NCI-H146 (cell line): ENCODE results near the gene WBP1.

ENCODE experiments used
- DNase-seq: peaks from one replicate; lab custom pipeline; 2025; lab: John Stamatoyannopoulos, UW

WBP1 gene

GRCh38 chr2:74458132-74458937, at the start of gene WBP1:
WBP1 (plus strand) TSS chr2:74458438; CDS start chr2:74458603, 165 bp downstream.
- peak; percentile 100 for DNase-seq

GRCh38 chr2:74413001-74413698, 45.1 kb upstream of the WBP1 start:
- DNase-seq: no peak

GRCh38 chr2:74414441-74414840, 43.8 kb upstream of the WBP1 start:
- no peak for DNase-seq

DNA sequence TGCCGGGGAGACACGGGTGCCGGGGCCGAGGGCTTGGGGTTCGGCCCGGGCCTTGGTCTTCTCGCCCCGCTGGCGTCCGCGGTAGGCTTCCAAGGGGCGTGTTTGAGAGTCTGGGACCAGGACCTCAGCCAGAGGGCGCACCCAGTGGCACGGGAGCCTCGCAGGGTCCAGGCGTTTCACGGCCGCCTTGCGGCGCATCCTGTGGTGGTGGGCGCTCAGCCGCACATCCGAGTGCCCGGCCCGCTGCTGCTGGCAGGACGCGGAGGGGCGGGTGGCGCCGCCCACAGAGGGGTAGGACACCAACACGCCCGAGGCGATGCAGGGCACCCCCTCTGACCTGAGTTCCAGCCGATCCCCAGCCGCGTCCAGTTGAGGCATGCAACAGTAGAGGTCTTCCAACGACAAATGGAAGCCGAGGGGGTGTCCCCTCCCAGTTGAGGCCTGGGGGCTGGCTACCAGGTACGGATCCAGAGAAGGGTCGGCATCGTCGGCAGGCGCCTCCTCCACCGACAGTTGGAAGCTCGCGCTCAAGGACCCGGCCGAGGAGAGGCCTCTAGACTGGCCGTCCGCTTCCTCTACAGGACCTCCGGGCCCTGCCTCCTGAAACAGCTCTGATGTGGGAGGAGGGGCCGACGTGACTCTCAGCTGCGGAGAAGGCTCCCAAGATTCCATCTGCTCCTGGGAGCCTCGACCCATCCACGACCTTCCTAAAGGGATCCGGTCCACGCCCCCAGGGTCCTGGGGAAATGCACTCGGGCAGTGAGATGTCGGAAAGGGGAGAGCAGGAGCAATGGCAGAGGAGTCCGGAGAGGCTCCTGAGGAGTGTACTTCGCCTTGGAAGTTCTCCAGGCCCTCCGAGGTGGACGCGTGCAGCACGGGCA, 43.1 kb upstream of the WBP1 start:
- no peak for DNase-seq

- DNase-seq: no peak
These were observed 42.4 kb upstream of the WBP1 start for GRCh38 chr2:74415762-74416395.

GRCh38 chr2:74416778-74417177, 41.5 kb upstream of the WBP1 start:
- no peak for DNase-seq

DNA sequence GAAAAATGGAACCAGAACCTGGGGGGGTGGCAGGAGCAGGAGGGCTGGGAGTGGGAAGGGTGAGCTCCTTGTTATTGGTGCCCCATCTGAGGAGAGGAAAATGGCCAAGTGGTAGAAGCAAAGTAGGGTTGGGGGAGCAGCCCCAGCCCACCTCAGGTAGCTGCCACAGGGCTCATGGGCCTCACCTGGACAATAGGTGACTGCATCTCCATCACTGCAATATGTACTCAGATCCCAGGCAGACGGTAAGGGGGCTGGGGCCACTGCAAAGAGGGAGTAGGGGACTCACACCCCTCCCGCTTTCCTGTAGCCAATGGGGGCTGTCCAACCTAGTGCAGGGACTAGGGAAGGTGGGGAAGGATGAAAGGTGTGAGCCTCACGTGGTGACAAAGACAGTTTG, 41.0 kb upstream of the WBP1 start:
- DNase-seq: no peak

DNA sequence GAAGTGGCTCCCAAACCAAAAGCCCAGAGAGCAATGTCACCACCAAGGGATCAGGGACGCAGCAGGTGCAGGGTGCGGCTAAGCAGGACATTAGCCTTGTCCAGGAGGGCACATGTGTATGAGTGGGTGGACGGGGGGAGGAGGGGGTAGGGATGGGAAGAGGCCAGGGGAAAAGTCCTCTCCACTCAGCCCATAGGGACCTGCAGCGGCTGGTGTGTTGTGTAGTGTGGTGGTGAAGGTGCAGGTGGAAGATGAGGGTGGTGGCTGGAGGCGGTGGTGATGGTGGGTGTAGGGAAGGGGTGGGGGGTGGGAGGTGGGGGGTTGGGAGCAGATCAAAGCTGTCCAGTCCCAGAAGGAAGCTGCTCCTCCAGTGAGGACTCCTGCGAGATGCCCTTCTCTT, 40.5 kb upstream of the WBP1 start:
- DNase-seq: no peak

DNA sequence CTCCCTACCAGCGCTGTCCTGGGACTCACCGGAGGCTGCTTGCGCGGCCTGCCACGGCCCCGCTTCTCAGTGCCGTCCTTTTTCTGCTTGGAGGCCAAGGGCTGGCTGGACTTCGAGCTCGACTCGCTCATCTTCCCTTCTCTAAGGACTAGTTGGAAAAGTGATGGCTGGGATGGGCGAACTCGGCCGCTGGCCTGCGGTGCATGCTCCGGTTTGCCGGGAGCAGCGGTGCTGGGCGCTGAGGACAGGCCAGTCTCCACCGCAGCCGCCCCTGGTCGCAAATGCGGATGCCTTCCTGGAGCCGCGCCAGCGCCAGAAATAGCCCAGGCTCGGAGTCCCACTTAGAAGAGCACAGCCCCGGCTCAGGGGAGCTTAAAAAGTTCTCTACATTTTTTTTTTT, 39.9 kb upstream of the WBP1 start:
- no peak for DNase-seq

DNA sequence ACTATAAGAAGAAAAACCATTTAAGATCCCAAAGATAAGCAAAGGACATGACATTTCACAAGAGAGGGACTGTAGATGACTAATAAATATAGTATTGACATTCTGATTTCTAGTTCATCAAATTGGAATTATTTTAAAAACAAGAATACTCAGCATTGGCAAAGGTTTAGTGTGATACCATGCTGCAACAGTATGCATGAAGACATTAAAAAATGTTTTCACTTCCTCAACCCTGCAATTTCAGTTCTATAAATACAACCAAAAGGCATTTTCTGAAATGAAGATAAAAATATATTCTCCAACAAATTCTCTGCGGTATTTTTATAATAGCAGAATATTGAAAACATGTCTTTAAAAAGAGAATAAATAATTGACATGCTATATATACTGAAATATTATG, 38.9 kb upstream of the WBP1 start:
- DNase-seq: no peak

- DNase-seq: no peak
These were observed 38.2 kb upstream of the WBP1 start for GRCh38 chr2:74420006-74420405.

- DNase-seq: peak; percentile 18
These were observed 37.7 kb upstream of the WBP1 start for GRCh38 chr2:74420443-74421103.

- DNase-seq: peak; percentile 96
These were observed 36.9 kb upstream of the WBP1 start, which contains the start of the genes C2orf81 and WDR54 for GRCh38 chr2:74421221-74421870. C2orf81 (minus strand) TSS chr2:74421619; CDS start chr2:74421560, 59 bp downstream. WDR54 (plus strand) TSS chr2:74421730; CDS start chr2:74422154, 424 bp downstream.

DNA sequence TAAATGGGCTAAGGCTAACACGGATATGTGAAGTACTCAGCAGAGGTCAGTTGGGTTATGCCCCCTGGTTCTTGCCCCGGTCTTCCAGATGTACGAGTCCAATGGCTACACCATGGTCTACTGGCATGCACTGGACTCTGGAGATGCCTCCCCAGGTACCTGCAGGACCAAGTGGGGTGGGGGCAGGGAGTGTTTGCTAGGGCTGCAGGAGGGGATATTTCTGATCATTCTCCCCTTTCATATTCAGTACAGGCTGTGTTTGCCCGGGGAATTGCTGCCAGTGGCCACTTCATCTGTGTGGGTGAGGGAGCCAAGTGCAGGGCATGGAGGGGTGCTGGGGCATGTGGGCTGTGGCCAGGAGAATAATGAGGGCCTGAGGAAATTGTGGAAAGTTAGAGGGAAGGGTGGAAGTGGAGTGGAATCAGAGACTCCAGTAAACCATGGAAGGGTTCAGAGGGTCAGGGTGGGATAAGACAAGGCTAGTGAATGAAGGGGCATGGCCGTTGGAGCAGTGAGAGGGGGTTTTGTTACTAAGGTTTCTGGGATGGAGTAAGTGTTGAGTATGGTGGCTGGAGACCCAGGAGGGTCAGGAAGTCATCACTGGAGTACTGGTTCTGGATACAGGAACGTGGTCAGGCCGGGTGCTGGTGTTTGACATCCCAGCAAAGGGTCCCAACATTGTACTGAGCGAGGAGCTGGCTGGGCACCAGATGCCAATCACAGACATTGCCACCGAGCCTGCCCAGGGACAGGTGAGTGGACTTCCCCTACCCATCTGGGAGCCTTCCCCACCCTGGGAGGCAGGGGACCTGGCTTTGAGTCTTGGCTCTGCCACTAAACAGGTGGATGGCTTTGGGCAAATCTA, 34.8 kb upstream of the WBP1 start:
- DNase-seq: no peak

DNA sequence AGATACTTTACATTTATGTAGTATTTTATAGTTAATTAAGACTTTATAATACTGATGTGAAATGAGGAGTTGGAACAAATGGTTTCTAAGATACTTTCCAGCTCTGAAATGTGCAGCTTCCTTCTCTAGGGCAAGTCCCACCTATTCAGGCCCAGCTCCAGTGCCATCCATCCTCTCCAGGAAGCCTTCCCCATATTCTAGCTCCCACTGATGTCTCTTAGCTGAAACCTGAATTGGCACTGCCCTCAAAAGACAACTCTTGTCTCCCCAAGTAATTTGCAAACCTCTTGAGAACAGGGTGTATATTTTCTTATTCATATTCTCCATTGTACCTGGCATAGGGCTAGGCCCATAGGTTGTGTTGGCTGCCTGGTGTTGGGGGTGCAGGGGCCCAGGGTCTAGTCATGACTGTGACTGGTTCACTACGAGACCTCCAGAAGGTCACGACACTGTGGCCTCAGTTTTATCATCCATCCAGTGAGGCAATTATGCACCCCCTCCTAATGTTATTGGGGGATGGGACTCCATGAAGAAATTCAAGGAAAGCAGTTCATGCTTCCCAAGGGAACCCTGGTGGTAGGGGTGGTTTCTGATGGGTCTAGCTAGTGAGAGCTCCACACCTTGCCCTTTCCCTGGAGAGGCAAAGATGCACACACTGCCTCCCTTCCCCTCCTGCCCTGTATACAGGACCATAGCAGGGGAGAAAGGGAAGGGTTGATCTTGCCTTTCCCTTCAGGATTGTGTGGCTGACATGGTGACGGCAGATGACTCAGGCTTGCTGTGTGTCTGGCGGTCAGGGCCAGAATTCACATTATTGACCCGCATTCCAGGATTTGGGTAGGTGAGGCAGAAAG, 33.9 kb upstream of the WBP1 start:
- no peak for DNase-seq

GRCh38 chr2:74424995-74425406, 33.2 kb upstream of the WBP1 start:
- no peak for DNase-seq

DNA sequence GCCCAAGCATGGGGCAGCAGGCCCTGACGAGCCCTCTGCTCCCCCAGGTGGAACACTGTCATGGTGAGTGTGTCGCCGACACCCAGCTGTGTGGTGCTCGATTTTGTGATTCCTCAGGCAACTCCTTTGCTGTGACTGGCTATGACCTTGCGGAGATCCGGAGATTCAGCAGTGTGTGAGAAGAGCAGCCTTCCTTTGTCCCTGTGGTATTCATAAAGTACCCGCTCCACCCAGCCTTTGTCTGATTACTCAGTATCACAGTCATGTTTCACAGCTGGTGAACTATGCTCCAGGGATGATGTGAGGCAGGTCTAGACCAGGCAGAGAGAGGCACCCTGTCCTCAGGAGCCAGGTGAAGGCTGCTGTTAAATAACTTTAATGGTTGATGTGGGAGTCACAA, 32.7 kb upstream of the WBP1 start:
- DNase-seq: no peak

GRCh38 chr2:74426181-74426758, 32.0 kb upstream of the WBP1 start:
- DNase-seq: no peak
